ENCODE results near the gene MGAT5B. TPM values are rescaled to one million over a fixed set of nuclear protein-coding genes. Genes with fewer than 3 reads are reported as not detected.

MGAT5B gene
- total and polyA plus RNA-seq, 2 of the 13 experiments (the other 11 are each of a cell fraction or from before 2014, with no cell fraction given): 0.07 to 0.13 TPM

DNA sequence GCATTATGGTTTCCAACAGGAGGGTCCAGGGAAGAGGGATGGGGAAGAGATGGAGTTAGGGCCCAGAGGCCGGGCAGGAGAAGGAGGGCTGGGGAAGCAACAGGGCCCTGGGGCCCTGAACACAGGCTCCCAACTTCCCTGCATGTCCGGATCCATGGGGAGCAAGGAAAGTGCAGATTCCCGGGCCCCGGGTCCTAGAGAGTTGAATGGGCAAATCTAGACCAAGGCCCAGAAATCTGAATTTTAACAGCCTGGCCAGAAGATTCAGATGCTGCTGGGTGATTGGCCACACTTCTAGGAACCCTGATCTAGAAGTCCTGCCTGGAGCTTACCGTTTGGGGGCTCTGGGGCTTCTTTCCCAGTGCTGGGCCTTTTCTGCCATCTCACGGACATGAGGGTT, 13.2 kb downstream of the MGAT5B start (continued):
- TF ChIP-seq ZNF616 (CRISPR knock-in tag; IDR thresholded peaks at IDR 0.05; ENCODE audit: low read depth): no peak
- TF ChIP-seq ZNF234 (CRISPR knock-in tag; conservative IDR thresholded peaks at IDR 0.05): no peak
- TF ChIP-seq MYC (CRISPR knock-in tag; IDR thresholded peaks at IDR 0.05; ENCODE audit: borderline replicate concordance): no peak

GRCh38 chr17:76881966-76882365, 13.8 kb downstream of the MGAT5B start:
- Histone ChIP-seq H3K27me3 (ENCODE audit: control insufficient read depth in 1 of 2, insufficient read depth in 2 of 2, low read length in 2 of 2) (peaks cover 9 to 75% of the 10 kb centered on the region in 2 experiments; a peak in 4 of 5 replicates), H3K9ac (ENCODE audit: insufficient read depth, low read depth, low read length) (no peak overlapping the region), H3K79me2 (ENCODE audit: insufficient read depth, low read length) (no peaks in the 10 kb centered on the region), H3K27ac (ENCODE audit: extremely low read length, insufficient read depth, low read length) (no peak overlapping the region), H2AFZ (ENCODE audit: low read length) (no peak overlapping the region), H3K4me3 (replicated peaks in 1 of 3; ENCODE audit: insufficient read depth in 1 of 3, low read depth in 2 of 3, low read length in 3 of 3) (no peak overlapping the region), H4K20me1 (ENCODE audit: insufficient read depth, low read length) (peaks cover 4% of the 10 kb centered on the region; the same call in 1 of the 2 replicates), H3K4me1 (ENCODE audit: insufficient read depth, low read length) (0 out of 2 replicates have a peak, but pooled peaks cover 7% of the 10 kb centered on the region), H3K9me3 (ENCODE audit: low read length) (no peaks in the 10 kb centered on the region), H3K4me2 (ENCODE audit: low read depth, low read length) (no peak overlapping the region), H3K36me3 (replicated peaks in 1 of 2; ENCODE audit: control insufficient read depth in 1 of 2, insufficient read depth in 2 of 2, low read length in 2 of 2) (no peaks in the 10 kb centered on the region)
- ATAC-seq (no peak), DNase-seq (ENCODE audit: low spot score) (no peak), FAIRE-seq (no peak)
- no peak for TF ChIP-seq ERF (CRISPR knock-in tag; IDR thresholded peaks at IDR 0.05)
- TF ChIP-seq, protein P1, sequence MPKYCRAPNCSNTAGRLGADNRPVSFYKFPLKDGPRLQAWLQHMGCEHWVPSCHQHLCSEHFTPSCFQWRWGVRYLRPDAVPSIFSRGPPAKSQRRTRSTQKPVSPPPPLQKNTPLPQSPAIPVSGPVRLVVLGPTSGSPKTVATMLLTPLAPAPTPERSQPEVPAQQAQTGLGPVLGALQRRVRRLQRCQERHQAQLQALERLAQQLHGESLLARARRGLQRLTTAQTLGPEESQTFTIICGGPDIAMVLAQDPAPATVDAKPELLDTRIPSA (CRISPR knock-in tag; IDR thresholded peaks at IDR 0.05; ENCODE audit: borderline replicate concordance): no peak
- no peak for TF ChIP-seq KAT7 (CRISPR knock-in tag; IDR thresholded peaks at IDR 0.05; ENCODE audit: borderline replicate concordance)
- no peak for TF ChIP-seq CERS6 (CRISPR knock-in tag; IDR thresholded peaks at IDR 0.05)
- no peak for TF ChIP-seq CBX2 (IDR thresholded peaks at IDR 0.05; ENCODE audit: low read depth, low read length)
- no peak for TF ChIP-seq CBX2 (CRISPR knock-in tag; IDR thresholded peaks at IDR 0.05; ENCODE audit: low read depth)
- TF ChIP-seq, protein P2, sequence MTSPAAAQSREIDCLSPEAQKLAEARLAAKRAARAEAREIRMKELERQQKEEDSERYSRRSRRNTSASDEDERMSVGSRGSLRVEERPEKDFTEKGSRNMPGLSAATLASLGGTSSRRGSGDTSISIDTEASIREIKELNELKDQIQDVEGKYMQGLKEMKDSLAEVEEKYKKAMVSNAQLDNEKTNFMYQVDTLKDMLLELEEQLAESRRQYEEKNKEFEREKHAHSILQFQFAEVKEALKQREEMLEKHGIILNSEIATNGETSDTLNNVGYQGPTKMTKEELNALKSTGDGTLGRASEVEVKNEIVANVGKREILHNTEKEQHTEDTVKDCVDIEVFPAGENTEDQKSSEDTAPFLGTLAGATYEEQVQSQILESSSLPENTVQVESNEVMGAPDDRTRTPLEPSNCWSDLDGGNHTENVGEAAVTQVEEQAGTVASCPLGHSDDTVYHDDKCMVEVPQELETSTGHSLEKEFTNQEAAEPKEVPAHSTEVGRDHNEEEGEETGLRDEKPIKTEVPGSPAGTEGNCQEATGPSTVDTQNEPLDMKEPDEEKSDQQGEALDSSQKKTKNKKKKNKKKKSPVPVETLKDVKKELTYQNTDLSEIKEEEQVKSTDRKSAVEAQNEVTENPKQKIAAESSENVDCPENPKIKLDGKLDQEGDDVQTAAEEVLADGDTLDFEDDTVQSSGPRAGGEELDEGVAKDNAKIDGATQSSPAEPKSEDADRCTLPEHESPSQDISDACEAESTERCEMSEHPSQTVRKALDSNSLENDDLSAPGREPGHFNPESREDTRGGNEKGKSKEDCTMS (CRISPR knock-in tag; conservative IDR thresholded peaks at IDR 0.05): no peak
- no peak for TF ChIP-seq AGO1 (IDR thresholded peaks at IDR 0.05; ENCODE audit: low read depth, low read length, poor library complexity, severe bottlenecking)
- TF ChIP-seq ZNF30 (CRISPR knock-in tag; IDR thresholded peaks at IDR 0.05): no peak
- TF ChIP-seq, protein P3, sequence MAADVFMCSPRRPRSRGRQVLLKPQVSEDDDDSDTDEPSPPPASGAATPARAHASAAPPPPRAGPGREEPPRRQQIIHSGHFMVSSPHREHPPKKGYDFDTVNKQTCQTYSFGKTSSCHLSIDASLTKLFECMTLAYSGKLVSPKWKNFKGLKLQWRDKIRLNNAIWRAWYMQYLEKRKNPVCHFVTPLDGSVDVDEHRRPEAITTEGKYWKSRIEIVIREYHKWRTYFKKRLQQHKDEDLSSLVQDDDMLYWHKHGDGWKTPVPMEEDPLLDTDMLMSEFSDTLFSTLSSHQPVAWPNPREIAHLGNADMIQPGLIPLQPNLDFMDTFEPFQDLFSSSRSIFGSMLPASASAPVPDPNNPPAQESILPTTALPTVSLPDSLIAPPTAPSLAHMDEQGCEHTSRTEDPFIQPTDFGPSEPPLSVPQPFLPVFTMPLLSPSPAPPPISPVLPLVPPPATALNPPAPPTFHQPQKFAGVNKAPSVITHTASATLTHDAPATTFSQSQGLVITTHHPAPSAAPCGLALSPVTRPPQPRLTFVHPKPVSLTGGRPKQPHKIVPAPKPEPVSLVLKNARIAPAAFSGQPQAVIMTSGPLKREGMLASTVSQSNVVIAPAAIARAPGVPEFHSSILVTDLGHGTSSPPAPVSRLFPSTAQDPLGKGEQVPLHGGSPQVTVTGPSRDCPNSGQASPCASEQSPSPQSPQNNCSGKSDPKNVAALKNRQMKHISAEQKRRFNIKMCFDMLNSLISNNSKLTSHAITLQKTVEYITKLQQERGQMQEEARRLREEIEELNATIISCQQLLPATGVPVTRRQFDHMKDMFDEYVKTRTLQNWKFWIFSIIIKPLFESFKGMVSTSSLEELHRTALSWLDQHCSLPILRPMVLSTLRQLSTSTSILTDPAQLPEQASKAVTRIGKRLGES (CRISPR knock-in tag; IDR thresholded peaks at IDR 0.05; ENCODE audit: borderline replicate concordance): no peak
- no peak for TF ChIP-seq NR2C2 (CRISPR knock-in tag; IDR thresholded peaks at IDR 0.05; ENCODE audit: borderline replicate concordance)
- no TSS peak for BruUV-seq (replicated peaks)
- 60% methylated on average over 20 of the region's 20 CpGs for WGBS (ENCODE audit: low lambda C conversion rate)
- POLR2A ChIA-PET: no interaction called here
- intact Hi-C loops (cut with micrococcal nuclease; ENCODE audit: unreplicated experiment): no loop called here
- in situ Hi-C loops (cut with HindIII; ENCODE audit: extremely low pct_ligation_motif_present, low pct_unique_long_range_greater_than_20kb): no loop called here
- CTCF ChIA-PET (ENCODE audit: low intra/inter-chr PET ratio, low total read pairs): no interaction called here

Measured in HepG2 (cell line).